K562 (cell line): Measurements from ENCODE around the gene HSPA2.

Experiments used
- POLR2A ChIP-seq: fragments of 450-650 bp; conservative IDR thresholded peaks from 2 replicates; pipeline ENCODE4 v1.6.1; 2016
- SIX5 ChIP-seq, 2 experiments: IDR thresholded peaks; 2 replicates each; pipeline ENCODE4 v1.6.1; 2011; ENCODE audit warnings: low read length in 2 of 2, borderline replicate concordance in 1 of 2, low read depth in 1 of 2, mild to moderate bottlenecking in 1 of 2, moderate library complexity in 1 of 2; ENCODE audit not compliant: insufficient read depth in 1 of 2

- no peak for TF ChIP-seq POLR2A
- no peak for TF ChIP-seq SIX5 (IDR thresholded peaks at IDR 0.05; ENCODE audit: borderline replicate concordance in 1 of 2, insufficient read depth in 1 of 2, low read depth in 1 of 2, low read length in 2 of 2)
Measured at GRCh38 chr14:64501411-64502171, 39.0 kb upstream of the HSPA2 start.
